Liver (tissue), 9 donors: ENCODE results near the gene SPRR2G. TPM values are rescaled to one million over a fixed set of nuclear protein-coding genes. Genes with fewer than 3 reads are reported as not detected.

Experiments
- DNase-seq: peaks from one replicate; pipeline ENCODE4 v3.0.0-alpha.2; 2017; ENCODE audit warnings: low spot score
- H3K27ac ChIP-seq, 2 donors: one replicate each; pipeline ENCODE4 v1.7.0; 2013; ENCODE audit warnings: inconsistent platforms in 2 of 2, low read length in 2 of 2, control low read depth in 1 of 2, low read depth in 1 of 2, mild to moderate bottlenecking in 1 of 2
- H3K27me3 ChIP-seq, 4 donors: one replicate each; pipeline versions ENCODE4 v1.6.1 to v1.7.0; 2013; ENCODE audit warnings: low read length in 3 of 4, inconsistent platforms in 1 of 4, mild to moderate bottlenecking in 1 of 4, moderate library complexity in 1 of 4; ENCODE audit not compliant: control insufficient read depth in 4 of 4, insufficient read depth in 4 of 4
- H3K36me3 ChIP-seq, 4 donors: one replicate each; pipeline versions ENCODE4 v1.6.1 to v1.7.0; 2013; ENCODE audit warnings: low read length in 3 of 4, mild to moderate bottlenecking in 3 of 4, low read depth in 1 of 4, moderate library complexity in 1 of 4; ENCODE audit not compliant: control insufficient read depth in 4 of 4, insufficient read depth in 3 of 4
- H3K4me1 ChIP-seq, 4 donors: one replicate each; pipeline versions ENCODE4 v1.6.1 to v1.7.0; 2013; ENCODE audit warnings: low read length in 3 of 4, mild to moderate bottlenecking in 3 of 4, moderate library complexity in 1 of 4; ENCODE audit not compliant: control insufficient read depth in 4 of 4, insufficient read depth in 4 of 4
- H3K4me3 ChIP-seq, 3 donors: one replicate each; pipeline versions ENCODE4 v1.6.1 to v1.7.0; 2013; ENCODE audit warnings: low read length in 3 of 3, control low read depth in 1 of 3, low read depth in 1 of 3, mild to moderate bottlenecking in 1 of 3
- H3K9ac ChIP-seq, 2 donors: one replicate each; pipeline ENCODE4 v1.7.0; 2013; ENCODE audit warnings: low read length in 2 of 2, mild to moderate bottlenecking in 2 of 2, moderate library complexity in 2 of 2, control low read depth in 1 of 2, low read depth in 1 of 2
- H3K9me3 ChIP-seq, 4 donors: one replicate each; pipeline versions ENCODE4 v1.6.1 to v1.7.0; 2013; ENCODE audit warnings: low read length in 3 of 4; ENCODE audit not compliant: control insufficient read depth in 4 of 4
- ATF3 ChIP-seq: IDR thresholded peaks from 2 replicates; pipeline ENCODE4 v1.6.1; 2016; ENCODE audit warnings: antibody characterized with exemption
- CTCF ChIP-seq: fragments of 150-350 bp; IDR thresholded peaks from 2 replicates; pipeline ENCODE4 v1.5.1; 2017; ENCODE audit warnings: improper control_type of control experiment, low read depth, low read length; ENCODE audit not compliant: missing input control
- EGR1 ChIP-seq, 2 donors: IDR thresholded peaks; 2 replicates each; pipeline ENCODE4 v1.6.1; 2016 to 2018; ENCODE audit warnings: antibody characterized with exemption in 2 of 2, low read depth in 2 of 2
- FOXA1 ChIP-seq: IDR thresholded peaks from 2 replicates; pipeline ENCODE4 v1.6.1; 2016; ENCODE audit warnings: antibody characterized with exemption
- FOXA2 ChIP-seq: IDR thresholded peaks from 2 replicates; pipeline ENCODE4 v1.6.1; 2016; ENCODE audit warnings: antibody characterized with exemption
- GABPA ChIP-seq, 2 donors: IDR thresholded peaks in 1 of 2; conservative IDR thresholded peaks in 1 of 2; 2 replicates each; pipeline ENCODE4 v1.6.1; 2016; ENCODE audit warnings: antibody characterized with exemption in 2 of 2, mild to moderate bottlenecking in 1 of 2, moderate library complexity in 1 of 2
- HNF4A ChIP-seq, 2 donors: conservative IDR thresholded peaks; 2 replicates each; pipeline ENCODE4 v1.6.1; 2016; ENCODE audit warnings: antibody characterized with exemption in 2 of 2, mild to moderate bottlenecking in 2 of 2
- HNF4G ChIP-seq: IDR thresholded peaks from 2 replicates; pipeline ENCODE4 v1.6.1; 2016; ENCODE audit warnings: antibody characterized with exemption
- JUND ChIP-seq, 2 donors: IDR thresholded peaks; 2 replicates each; pipeline ENCODE4 v1.6.1; 2016; ENCODE audit warnings: antibody characterized with exemption in 2 of 2
- MAX ChIP-seq: IDR thresholded peaks from 2 replicates; pipeline ENCODE4 v1.6.1; 2016; ENCODE audit warnings: antibody characterized with exemption
- NR2F2 ChIP-seq: IDR thresholded peaks from 2 replicates; pipeline ENCODE4 v1.6.1; 2016; ENCODE audit warnings: antibody characterized with exemption
- RAD21 ChIP-seq, 2 donors: IDR thresholded peaks; 2 replicates each; pipeline ENCODE4 v1.6.1; 2016; ENCODE audit warnings: antibody characterized with exemption in 2 of 2, mild to moderate bottlenecking in 2 of 2
- RXRA ChIP-seq, 2 donors: IDR thresholded peaks; 2 replicates each; pipeline ENCODE4 v1.6.1; 2017 to 2018; ENCODE audit warnings: antibody characterized with exemption in 2 of 2, mild to moderate bottlenecking in 1 of 2
- SP1 ChIP-seq: IDR thresholded peaks from 2 replicates; pipeline ENCODE4 v1.6.1; 2018; ENCODE audit warnings: antibody characterized with exemption, mild to moderate bottlenecking
- TAF1 ChIP-seq: conservative IDR thresholded peaks from 2 replicates; pipeline ENCODE4 v1.6.1; 2016; ENCODE audit warnings: antibody characterized with exemption, mild to moderate bottlenecking
- YY1 ChIP-seq: IDR thresholded peaks from 2 replicates; pipeline ENCODE4 v1.6.1; 2016; ENCODE audit warnings: antibody characterized with exemption, mild to moderate bottlenecking
- WGBS: extraction: QIAGEN DNeasy Blood & Tissue Kit; methylation state at CpG from one replicate; pipeline ENCODE4 v1.1.7; 2013; 5-methylcytosine and 5-hydroxymethylcytosine counted together
- polyA plus RNA-seq, 2 donors: library from polyadenylated mRNA; stranded (reverse) in 1 of 2; unstranded in 1 of 2; fragments of 200-250 nt in 1 of 2; fragments of >200 nt in 1 of 2; fragmentation: Nextera tagmentation in 1 of 2; extraction: Ambion mirVana in 1 of 2; gene quantifications; one replicate each; pipeline versions ENCODE4 v1.2.1 to v1.2.3, GENCODE V29; 2013 to 2015
- total RNA-seq, 2 donors: library from RNA; depleted of rRNA; stranded (reverse); fragments of >200 nt; gene quantifications; one replicate each; pipeline ENCODE4 v1.2.3, GENCODE V29; 2014
- TF ChIP-seq, protein P1 (sequence below): IDR thresholded peaks from 2 replicates; pipeline ENCODE4 v1.6.1; 2016; ENCODE audit warnings: antibody characterized with exemption, mild to moderate bottlenecking
- TF ChIP-seq, protein P2 (sequence below): IDR thresholded peaks from 2 replicates; pipeline ENCODE4 v1.6.1; 2016; ENCODE audit warnings: antibody characterized with exemption
- donor health status: healthy.
- donor health status: healthy.
- donor health status: healthy.
- donor health status: healthy.
- donor health status: healthy.

SPRR2G gene
- not detected for total RNA-seq
- not detected for polyA plus RNA-seq

DNA sequence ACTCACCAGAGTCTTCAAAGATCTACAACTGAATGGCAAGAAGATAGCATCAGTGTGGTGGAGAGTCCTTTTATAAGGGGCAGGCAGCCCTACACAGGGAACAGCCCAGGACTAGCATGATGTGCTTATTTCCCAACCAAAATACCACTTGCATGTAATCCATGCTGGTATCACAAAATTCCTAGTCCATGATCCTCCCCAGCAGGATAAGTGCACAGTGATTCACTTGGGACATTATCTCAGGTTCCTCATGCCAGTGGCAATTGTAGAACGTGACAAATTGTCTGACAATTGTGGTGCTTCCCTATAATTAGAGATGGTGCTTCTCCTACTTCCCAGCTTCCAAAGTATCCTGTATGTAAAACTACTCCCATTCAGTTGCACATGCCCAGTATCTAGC, at the start of gene SPRR2G:
Gene SPRR2G, minus strand, starts transcription at position 45 of the 400 bp plus-strand sequence. CDS start 780 bp downstream, outside the sequence.
- no peaks in the 10 kb centered on the region for H3K4me1 ChIP-seq
- H3K9me3 ChIP-seq = no peaks in the 10 kb centered on the region
- WGBS = 44% methylated on average over 1 of the region's 1 CpG
- no peak within 1 kb of the TSS for H3K9ac ChIP-seq
- DNase-seq = no peak
- no peak for TF ChIP-seq TAF1
- TF ChIP-seq JUND (IDR thresholded peaks at IDR 0.05) = no peak
- TF ChIP-seq NR2F2 = no peak
- TF ChIP-seq RAD21 (IDR thresholded peaks at IDR 0.05) = no peak
- no peak for TF ChIP-seq FOXA1
- TF ChIP-seq ATF3 = no peak
- no peak for TF ChIP-seq YY1
- TF ChIP-seq, protein P1, sequence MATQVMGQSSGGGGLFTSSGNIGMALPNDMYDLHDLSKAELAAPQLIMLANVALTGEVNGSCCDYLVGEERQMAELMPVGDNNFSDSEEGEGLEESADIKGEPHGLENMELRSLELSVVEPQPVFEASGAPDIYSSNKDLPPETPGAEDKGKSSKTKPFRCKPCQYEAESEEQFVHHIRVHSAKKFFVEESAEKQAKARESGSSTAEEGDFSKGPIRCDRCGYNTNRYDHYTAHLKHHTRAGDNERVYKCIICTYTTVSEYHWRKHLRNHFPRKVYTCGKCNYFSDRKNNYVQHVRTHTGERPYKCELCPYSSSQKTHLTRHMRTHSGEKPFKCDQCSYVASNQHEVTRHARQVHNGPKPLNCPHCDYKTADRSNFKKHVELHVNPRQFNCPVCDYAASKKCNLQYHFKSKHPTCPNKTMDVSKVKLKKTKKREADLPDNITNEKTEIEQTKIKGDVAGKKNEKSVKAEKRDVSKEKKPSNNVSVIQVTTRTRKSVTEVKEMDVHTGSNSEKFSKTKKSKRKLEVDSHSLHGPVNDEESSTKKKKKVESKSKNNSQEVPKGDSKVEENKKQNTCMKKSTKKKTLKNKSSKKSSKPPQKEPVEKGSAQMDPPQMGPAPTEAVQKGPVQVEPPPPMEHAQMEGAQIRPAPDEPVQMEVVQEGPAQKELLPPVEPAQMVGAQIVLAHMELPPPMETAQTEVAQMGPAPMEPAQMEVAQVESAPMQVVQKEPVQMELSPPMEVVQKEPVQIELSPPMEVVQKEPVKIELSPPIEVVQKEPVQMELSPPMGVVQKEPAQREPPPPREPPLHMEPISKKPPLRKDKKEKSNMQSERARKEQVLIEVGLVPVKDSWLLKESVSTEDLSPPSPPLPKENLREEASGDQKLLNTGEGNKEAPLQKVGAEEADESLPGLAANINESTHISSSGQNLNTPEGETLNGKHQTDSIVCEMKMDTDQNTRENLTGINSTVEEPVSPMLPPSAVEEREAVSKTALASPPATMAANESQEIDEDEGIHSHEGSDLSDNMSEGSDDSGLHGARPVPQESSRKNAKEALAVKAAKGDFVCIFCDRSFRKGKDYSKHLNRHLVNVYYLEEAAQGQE = no peak
- no peak for TF ChIP-seq RXRA (IDR thresholded peaks at IDR 0.05)
- no peak for TF ChIP-seq SP1
- no peak for TF ChIP-seq HNF4G
- no peak for TF ChIP-seq MAX
- no peak for TF ChIP-seq FOXA2
- no peak for TF ChIP-seq GABPA (IDR thresholded peaks at IDR 0.05 in 1 of 2, conservative IDR thresholded peaks at IDR 0.05 in 1 of 2)
- no peaks in the 10 kb centered on the region for H3K36me3 ChIP-seq
- H3K27me3 ChIP-seq = peaks cover 0 to 2% (median 0%) of the 10 kb centered on the region in 4 donors
- no peak within 1 kb of the TSS for H3K27ac ChIP-seq
- no peak within 1 kb of the TSS for H3K4me3 ChIP-seq

GRCh38 chr1:153195216-153195615, 44.5 kb upstream of the SPRR2G start:
- DNase-seq = no peak
- Histone ChIP-seq H3K27me3 (peaks cover 0 to 10% (median under 1%) of the 10 kb centered on the region in 4 donors), H3K9me3 (no peaks in the 10 kb centered on the region), H3K9ac (no peak overlapping the region), H3K4me1 (no peaks in the 10 kb centered on the region), H3K36me3 (no peaks in the 10 kb centered on the region), H3K4me3 (no peak overlapping the region), H3K27ac (no peak overlapping the region)
- TF ChIP-seq FOXA2 = no peak
- TF ChIP-seq HNF4A (conservative IDR thresholded peaks at IDR 0.05) = no peak
- no peak for TF ChIP-seq ATF3
- TF ChIP-seq, protein P2, sequence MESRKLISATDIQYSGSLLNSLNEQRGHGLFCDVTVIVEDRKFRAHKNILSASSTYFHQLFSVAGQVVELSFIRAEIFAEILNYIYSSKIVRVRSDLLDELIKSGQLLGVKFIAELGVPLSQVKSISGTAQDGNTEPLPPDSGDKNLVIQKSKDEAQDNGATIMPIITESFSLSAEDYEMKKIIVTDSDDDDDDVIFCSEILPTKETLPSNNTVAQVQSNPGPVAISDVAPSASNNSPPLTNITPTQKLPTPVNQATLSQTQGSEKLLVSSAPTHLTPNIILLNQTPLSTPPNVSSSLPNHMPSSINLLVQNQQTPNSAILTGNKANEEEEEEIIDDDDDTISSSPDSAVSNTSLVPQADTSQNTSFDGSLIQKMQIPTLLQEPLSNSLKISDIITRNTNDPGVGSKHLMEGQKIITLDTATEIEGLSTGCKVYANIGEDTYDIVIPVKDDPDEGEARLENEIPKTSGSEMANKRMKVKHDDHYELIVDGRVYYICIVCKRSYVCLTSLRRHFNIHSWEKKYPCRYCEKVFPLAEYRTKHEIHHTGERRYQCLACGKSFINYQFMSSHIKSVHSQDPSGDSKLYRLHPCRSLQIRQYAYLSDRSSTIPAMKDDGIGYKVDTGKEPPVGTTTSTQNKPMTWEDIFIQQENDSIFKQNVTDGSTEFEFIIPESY = no peak
- TF ChIP-seq YY1 = no peak
- TF ChIP-seq JUND (IDR thresholded peaks at IDR 0.05) = no peak
- no peak for TF ChIP-seq RAD21 (IDR thresholded peaks at IDR 0.05)
- TF ChIP-seq HNF4G = no peak
- no peak for TF ChIP-seq FOXA1
- TF ChIP-seq EGR1 (IDR thresholded peaks at IDR 0.05; ENCODE audit: low read depth in 2 of 2) = no peak
- no peak for TF ChIP-seq RXRA (IDR thresholded peaks at IDR 0.05)
- TF ChIP-seq, protein P1 = no peak
- no peak for TF ChIP-seq SP1
- TF ChIP-seq GABPA (IDR thresholded peaks at IDR 0.05 in 1 of 2, conservative IDR thresholded peaks at IDR 0.05 in 1 of 2) = no peak
- no peak for TF ChIP-seq CTCF
- no peak for TF ChIP-seq TAF1
- no peak for TF ChIP-seq MAX
- 68% methylated on average over 4 of the region's 4 CpGs for WGBS
